Kidney (tissue), 14 donors: ENCODE data around the gene PTGES. TPM values are rescaled to one million over a fixed set of nuclear protein-coding genes. Genes with fewer than 3 reads are reported as not detected.

Experiments used
- DNase-seq, 5 donors: peaks; one replicate each; pipeline ENCODE4 v3.0.0-alpha.2; 2013 to 2020
- FAIRE-seq: peaks from 2 replicates; lab custom pipeline; 2012; peaks lifted over from hg19 to GRCh38; lab: Jason Lieb, UNC
- H3K27ac ChIP-seq, 2 donors: one replicate each; pipeline ENCODE4 v1.7.0; 2013; ENCODE audit warnings: low read depth in 2 of 2, low read length in 2 of 2, inconsistent platforms in 1 of 2
- H3K27me3 ChIP-seq: one replicate; pipeline ENCODE4 v1.7.1; 2013; ENCODE audit warnings: low read length, inconsistent platforms; ENCODE audit not compliant: control insufficient read depth, insufficient read depth
- H3K36me3 ChIP-seq, 3 donors: one replicate each; pipeline versions ENCODE4 v1.7.0 to v1.7.1; 2013; ENCODE audit warnings: low read length in 3 of 3, control low read depth in 1 of 3, inconsistent platforms in 1 of 3; ENCODE audit not compliant: insufficient read depth in 3 of 3, control insufficient read depth in 2 of 3
- H3K4me1 ChIP-seq, 3 donors: one replicate each; pipeline versions ENCODE4 v1.7.0 to v1.7.1; 2013; ENCODE audit warnings: low read length in 3 of 3, inconsistent platforms in 1 of 3, low read depth in 1 of 3; ENCODE audit not compliant: control insufficient read depth in 2 of 3, insufficient read depth in 2 of 3
- H3K4me3 ChIP-seq, 3 donors: one replicate each; pipeline versions ENCODE4 v1.7.0 to v1.8.1; 2013; ENCODE audit warnings: low read length in 3 of 3, control low read depth in 1 of 3, inconsistent platforms in 1 of 3
- H3K9ac ChIP-seq, 3 donors: one replicate each; pipeline versions ENCODE4 v1.7.0 to v1.7.1; 2013; ENCODE audit warnings: low read length in 3 of 3, control low read depth in 1 of 3, inconsistent platforms in 1 of 3
- H3K9me3 ChIP-seq, 3 donors: one replicate each; pipeline versions ENCODE4 v1.7.0 to v1.7.1; 2013; ENCODE audit warnings: low read length in 3 of 3, control low read depth in 1 of 3, inconsistent platforms in 1 of 3; ENCODE audit not compliant: control insufficient read depth in 2 of 3, insufficient read depth in 1 of 3
- intact Hi-C: fragments of 100-400 bp; cut with DNase I; formaldehyde crosslinking; loops from one replicate; pipeline ENCODE4 v1.11.1; 2022
- polyA plus RNA-seq: library from polyadenylated mRNA; stranded (reverse); fragments of 350-450 nt; fragmentation: Illumina TruSeq; extraction: RNeasy Lipid Tissue Mini Kit (QIAGEN cat#74804); gene quantifications from one replicate; pipeline ENCODE4 v1.2.3, GENCODE V29; 2014; ENCODE audit warnings: low read depth, low replicate concordance; ENCODE audit not compliant: insufficient read depth
- total RNA-seq: library from RNA; stranded (reverse); fragmentation: NEBNext Ultra II Directional; extraction: Animal tissue kit (Norgen Biotek cat#: 25700); gene quantifications from one replicate; pipeline ENCODE4 v1.2.1, GENCODE V29; 2021
- TF ChIP-seq, protein P1 (sequence below): IDR thresholded peaks from 3 replicates; pipeline ENCODE4 v1.5.1; 2012; ENCODE audit warnings: mild to moderate bottlenecking, moderate library complexity, borderline replicate concordance; ENCODE audit not compliant: insufficient read depth; ENCODE audit errors: extremely low read depth
- donor health status: control.
- donor health status: control.
- donor health status: control.
- donor health status: control.
- donor health status: control.
- donor health status: DM: yes; HTN: yes; CAD: no.
- donor health status: Normal renal cell carcinoma (clear cell type).

Gene PTGES
- total and polyA plus RNA-seq, 2 donors from 2014 or later, result 8.1 to 8.9 TPM

- DNase-seq, result peak in 4 of 5 donors; percentile 75 to 88 (median 80)
- TF ChIP-seq, protein P1, sequence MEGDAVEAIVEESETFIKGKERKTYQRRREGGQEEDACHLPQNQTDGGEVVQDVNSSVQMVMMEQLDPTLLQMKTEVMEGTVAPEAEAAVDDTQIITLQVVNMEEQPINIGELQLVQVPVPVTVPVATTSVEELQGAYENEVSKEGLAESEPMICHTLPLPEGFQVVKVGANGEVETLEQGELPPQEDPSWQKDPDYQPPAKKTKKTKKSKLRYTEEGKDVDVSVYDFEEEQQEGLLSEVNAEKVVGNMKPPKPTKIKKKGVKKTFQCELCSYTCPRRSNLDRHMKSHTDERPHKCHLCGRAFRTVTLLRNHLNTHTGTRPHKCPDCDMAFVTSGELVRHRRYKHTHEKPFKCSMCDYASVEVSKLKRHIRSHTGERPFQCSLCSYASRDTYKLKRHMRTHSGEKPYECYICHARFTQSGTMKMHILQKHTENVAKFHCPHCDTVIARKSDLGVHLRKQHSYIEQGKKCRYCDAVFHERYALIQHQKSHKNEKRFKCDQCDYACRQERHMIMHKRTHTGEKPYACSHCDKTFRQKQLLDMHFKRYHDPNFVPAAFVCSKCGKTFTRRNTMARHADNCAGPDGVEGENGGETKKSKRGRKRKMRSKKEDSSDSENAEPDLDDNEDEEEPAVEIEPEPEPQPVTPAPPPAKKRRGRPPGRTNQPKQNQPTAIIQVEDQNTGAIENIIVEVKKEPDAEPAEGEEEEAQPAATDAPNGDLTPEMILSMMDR, result peak; percentile 86
- intact Hi-C loops, result loop anchor here (5.0 to 10.0 kb wide), 3 partner anchors 46 to 659 kb away; partner anchors contain the start of gene ASB6
- Histone ChIP-seq H3K4me3 (no peak overlapping the region), H3K36me3 (no peaks in the 10 kb centered on the region), H3K27me3 (no peaks in the 10 kb centered on the region), H3K9me3 (no peaks in the 10 kb centered on the region), H3K4me1 (no peaks in the 10 kb centered on the region), H3K9ac (no peak overlapping the region), H3K27ac (no peak overlapping the region)
- no peak for FAIRE-seq
Measured at GRCh38 chr9:129783516-129784361, 30.9 kb upstream of the PTGES start.

- H3K9ac ChIP-seq, result no peak overlapping the region
- no peaks in the 10 kb centered on the region for H3K9me3 ChIP-seq
- no peak for FAIRE-seq
- no peak overlapping the region for H3K27ac ChIP-seq
- DNase-seq, result peak in 1 of 5 donors; percentile 9
- TF ChIP-seq, protein P1, result no peak
- H3K27me3 ChIP-seq, result no peaks in the 10 kb centered on the region
- intact Hi-C loops, result loop anchor here (5.0 to 10.0 kb wide), 3 partner anchors 45 to 657 kb away; partner anchors contain the start of gene ASB6
- no peak overlapping the region for H3K4me3 ChIP-seq
- peaks cover 0 to 2% (median 0%) of the 10 kb centered on the region in 3 donors for H3K4me1 ChIP-seq
- no peaks in the 10 kb centered on the region for H3K36me3 ChIP-seq
Measured at GRCh38 chr9:129781981-129782380, 29.1 kb upstream of the PTGES start.

GRCh38 chr9:129781131-129781530 lies 28.3 kb upstream of the PTGES start:
- no peak for DNase-seq
- Histone ChIP-seq H3K27me3 (no peaks in the 10 kb centered on the region), H3K36me3 (no peaks in the 10 kb centered on the region), H3K4me3 (no peak overlapping the region), H3K4me1 (peaks cover 0 to 2% (median 0%) of the 10 kb centered on the region in 3 donors), H3K9me3 (no peaks in the 10 kb centered on the region), H3K9ac (no peak overlapping the region), H3K27ac (no peak overlapping the region)
- intact Hi-C loops, result loop anchor here (5.0 to 10.0 kb wide), 3 partner anchors 44 to 656 kb away; partner anchors contain the start of gene ASB6
- no peak for FAIRE-seq
- TF ChIP-seq, protein P1, result no peak
